ENCODE results near the gene PRKACA. TPM values are rescaled to one million over a fixed set of nuclear protein-coding genes. Genes with fewer than 3 reads are reported as not detected.

The PRKACA gene
- total RNA-seq, 2 donors from 2014 or later, result 101 to 103 TPM

DNA sequence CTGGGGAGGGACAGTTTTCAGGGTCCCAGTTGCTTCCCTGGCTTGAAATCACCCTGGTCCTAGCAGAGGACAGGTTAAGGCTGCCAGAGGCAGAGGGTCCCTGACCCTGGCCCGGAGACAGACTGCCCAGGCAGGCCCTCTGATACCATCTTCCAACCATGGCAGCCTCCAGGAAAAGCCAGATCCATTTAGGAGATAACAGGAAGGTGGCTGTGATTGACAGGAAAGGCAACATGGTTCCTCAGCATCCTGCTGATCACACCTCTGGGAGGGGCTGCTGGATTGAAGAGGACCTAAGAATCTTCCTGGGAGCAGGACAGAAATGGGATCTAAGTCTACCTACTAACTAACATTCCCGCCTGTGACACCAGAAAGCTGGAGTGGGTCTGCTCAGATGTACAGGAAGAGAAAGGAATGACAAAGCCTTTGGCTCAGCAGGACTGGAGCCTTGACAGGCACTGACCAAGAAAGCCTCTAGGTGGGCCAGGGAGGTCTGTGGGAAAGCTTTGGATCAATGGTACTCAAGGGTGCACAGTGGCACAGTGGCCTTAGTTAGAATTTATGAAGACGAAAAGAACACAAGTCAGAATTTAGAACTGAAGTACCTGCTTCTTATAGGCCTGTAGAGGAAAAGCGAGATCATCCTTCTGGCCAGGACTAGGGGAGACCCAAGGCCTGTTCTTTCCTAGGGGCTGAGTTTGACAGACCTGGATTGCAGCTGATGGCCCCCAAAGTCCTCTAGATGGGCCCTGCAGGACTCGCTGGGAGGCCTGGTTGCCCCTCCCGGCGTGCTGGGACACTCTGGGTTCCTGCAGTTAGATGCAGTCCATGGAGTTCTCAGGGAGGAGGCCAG lies 2.3 kb upstream of the PRKACA start:
- no peak for DNase-seq (ENCODE audit: low spot score)
- intact Hi-C loops (cut with DNase I), result no loop called here

DNA sequence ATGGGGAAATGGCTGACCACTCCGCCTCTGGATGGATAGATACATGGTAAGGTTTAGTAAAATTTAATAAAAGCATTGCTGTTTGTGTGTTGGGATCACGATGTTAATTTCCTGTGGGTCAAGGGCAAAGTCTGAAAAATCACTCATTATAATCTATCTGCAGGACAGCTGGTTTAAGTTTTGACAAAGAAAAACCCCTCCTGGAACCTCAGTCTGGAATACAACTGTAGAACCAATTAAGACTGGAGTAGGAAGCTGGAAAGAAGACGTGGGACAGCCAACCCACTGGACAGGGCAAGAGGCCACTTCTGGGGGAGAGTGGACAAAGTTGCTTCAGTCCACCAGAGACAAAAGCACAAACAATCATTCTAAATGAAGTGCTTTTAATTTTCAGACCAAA lies 1.6 kb upstream of the PRKACA start:
- DNase-seq (ENCODE audit: low spot score), result no peak
- intact Hi-C loops (cut with DNase I), result no loop called here

DNA sequence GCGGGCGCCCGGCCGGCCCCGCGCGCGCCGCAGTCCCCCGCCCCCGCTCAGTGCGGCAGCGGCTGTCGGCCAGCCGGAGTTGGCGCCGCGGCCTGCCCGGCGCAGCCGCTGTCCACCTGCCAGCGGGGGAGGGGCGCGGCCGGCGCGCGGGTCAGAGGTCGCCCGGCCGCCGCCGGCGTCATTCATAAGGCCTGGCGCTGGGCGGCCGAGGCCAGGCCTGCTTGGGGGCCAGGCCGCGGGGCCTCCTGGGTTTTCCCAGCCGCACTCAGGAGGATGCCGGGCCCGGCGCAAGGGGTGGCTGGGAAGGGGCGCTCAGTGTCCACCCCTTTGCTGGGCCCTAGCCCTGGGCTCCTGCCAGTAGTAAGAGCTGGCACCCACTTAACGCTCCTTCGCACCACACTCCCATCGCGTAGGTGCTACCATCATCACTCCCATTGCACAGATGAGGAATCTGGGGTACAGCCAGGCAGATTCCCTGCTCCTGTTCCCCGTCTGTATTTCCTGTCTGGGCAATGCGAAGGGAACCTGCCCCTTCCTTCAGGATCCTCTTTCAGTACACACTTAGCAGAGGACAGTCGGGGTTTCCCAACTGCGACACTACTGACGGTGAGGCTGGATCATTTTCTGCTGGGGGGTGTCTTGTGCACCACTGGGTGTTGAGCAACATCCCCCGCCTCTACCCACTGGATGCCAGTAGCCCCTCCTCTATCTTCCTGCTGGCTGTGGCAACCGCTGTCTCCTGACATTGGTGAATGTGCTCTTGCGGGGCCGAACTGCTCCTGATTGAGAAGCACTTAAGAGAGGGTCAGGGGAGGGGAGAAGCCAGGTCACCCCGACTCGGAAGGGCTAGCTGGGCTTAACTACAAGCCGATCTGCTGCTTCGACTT lies 846 bp upstream of the PRKACA start:
- intact Hi-C loops (cut with DNase I), result no loop called here
- peak; percentile 95 for DNase-seq (ENCODE audit: low spot score)

DNA sequence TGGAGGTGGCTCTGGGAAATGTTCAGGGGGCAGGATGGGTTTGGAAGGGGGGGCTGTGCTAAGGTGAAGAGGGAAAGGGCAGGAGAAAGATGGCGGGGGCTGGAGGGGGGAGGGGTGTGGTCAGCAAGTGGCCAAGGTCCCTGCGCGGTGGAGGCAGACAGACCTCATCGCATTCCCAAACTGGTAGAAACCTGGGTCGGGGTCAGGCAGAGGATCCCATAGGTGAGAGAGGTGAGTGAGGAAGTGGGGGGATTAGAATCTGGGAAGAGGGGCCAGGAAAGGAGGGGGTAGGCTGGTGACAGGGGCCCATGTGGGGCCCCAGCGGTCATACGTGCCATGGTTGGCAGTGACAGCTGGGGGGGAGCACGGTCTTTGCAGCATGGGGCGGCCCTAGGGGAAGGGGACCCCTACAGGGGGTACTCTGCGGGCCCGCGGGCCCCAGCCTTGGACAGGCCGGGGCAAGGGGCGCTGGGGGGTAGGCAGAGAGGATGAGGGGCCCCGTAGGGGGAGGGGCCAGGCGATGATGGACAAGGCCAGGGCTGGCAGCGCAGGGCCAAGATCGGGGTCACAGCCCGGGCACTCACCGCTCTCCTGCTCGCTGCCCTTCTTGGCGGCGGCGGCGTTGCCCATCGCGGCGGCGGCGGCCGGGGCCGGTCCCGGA lies 514 bp downstream of the PRKACA start:
- intact Hi-C loops (cut with DNase I), result no loop called here
- peak; percentile 84 for DNase-seq (ENCODE audit: low spot score)

DNA sequence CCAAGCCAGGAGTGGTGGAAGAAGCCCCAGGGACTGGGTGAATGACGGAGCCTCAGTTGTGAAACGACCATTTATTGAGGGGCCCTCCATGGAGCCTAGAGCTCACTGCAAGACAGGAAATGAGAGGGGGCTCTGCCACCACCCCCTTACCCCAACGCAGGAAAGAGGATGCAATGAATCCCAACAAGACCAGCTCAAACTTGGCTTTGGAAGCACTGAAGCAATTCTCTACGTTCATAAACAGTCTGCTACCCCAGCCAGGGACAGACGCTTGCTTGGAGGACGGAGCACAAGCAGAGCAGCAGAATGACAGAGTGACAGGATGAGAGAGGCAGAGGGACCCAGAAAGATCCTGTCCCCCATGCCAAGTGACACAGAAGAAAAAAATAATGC lies 1.0 kb downstream of the PRKACA start:
- DNase-seq (ENCODE audit: low spot score), result no peak
- intact Hi-C loops (cut with DNase I), result no loop called here

DNA sequence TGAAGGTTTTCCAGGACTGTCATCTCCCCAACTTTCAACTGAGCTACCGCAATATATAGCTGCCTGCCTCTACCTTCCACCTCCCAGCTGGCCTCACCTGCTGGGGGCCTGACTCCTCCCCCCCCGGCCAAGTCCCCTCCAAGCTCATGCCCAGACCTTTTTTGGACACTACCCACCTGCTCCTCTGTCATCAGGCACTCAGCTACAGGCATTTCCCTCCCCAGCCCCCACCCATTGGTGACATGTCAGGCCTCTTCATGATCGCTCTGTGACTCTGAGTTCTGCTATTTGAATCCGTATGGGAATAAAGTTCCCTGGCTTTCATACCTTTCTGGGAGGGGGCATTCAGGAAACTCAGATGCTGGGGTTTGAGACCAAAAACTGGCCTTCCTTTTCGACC lies 1.8 kb downstream of the PRKACA start:
- no peak for DNase-seq (ENCODE audit: low spot score)
- intact Hi-C loops (cut with DNase I), result no loop called here

DNA sequence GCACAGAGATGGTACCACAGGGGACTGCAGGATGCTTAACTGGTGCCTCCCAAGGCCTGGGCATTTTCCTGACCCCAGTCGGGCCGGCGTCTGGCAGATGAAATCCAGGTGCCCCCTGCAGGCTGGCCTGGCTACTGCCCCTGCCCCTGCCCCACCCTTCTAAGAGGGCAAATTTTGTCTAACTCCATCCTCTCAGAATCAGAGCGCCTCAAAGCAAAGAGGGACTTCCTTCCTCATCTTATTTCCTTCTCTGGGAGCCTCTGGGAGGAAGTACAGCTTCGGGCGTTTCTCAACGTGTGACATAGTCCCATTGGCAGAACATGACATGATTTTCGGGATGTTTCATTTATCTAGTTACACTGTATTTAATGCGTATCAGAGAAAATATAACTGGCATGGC lies 2.7 kb downstream of the PRKACA start:
- intact Hi-C loops (cut with DNase I), result no loop called here

DNA sequence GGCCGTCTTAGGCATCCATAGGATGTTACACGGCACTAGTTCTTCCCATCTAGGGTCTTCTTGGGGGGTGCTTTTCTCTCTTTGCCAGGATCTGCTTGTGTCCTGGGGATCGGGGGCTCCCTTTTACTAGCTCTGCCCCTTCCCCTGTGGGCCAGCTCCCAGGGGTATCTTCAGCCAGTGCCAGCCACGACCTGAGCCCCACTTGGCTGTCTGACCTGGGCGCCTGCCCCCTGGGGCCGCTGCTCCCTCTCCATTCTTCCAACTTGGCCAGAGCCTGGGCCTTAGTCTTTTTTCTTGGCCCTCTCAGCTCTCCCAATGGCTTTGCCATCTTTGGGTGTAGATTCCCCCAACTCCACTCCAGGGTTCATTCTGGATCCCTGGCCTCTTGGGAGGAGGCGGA lies 3.1 kb downstream of the PRKACA start:
- DNase-seq (ENCODE audit: low spot score), result no peak
- intact Hi-C loops (cut with DNase I), result no loop called here

More for the DNA sequence above, 2.7 kb downstream of the PRKACA start:
- DNase-seq (ENCODE audit: low spot score), result peak; percentile 88

DNA sequence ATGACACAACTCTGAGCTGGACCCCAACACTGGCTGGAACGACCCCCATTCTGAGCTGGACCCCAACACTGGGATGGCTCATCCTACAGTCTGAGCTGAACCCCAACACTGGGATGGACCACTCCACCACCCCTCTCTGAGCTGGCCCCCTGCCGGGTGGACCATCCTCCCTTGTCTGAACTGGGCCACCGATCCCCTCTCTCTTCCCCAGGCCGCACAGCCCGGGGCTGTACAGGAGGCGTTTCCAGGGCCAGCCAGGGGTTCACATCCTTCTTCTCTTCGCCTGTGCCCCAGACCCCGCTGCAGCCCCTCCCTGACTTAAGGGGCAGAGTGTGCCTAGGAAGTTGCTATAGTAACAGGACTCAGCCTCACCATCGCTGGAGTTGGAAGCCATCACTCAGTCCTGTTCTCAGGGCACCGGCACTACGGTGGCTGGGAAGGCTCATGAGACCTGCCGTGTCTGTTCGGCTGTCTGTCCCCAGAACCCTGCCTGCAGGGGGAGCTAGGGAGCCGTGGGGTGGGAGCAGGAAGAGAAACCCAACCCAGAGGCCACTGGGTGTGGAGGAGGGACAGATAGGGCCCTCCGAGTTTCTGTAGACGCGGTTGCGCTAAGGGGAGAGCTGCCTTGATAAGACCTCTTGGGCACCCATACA lies 3.7 kb downstream of the PRKACA start:
- intact Hi-C loops (cut with DNase I), result no loop called here
- no peak for DNase-seq (ENCODE audit: low spot score)

DNA sequence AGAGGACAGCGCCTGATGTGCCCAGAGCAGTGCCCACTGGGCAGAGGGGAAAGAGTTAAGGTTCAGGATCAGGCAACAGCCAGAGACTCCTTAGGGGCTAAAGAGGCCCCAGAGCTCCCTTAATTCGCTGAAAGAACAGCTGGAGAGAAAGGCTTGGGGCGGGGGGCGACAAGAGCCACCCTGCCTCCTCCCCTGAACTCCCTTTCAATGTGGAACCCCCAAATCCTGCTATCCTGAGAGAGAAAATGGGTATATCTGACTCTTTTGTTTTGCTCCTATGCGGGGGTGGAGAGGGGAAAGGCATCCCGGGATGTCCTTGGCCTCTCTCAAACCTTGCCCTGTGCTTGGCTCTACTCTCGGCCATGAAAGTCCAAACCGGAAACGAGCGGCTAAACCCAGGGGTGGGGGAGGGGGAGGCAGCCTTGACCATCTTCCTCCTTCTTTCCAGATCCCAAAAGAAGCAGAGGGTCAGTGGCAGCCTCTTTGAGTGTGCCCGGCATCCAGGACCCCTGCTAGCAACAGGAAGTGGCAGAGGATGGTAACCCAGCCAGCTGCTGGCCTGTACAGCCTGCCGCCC lies 4.7 kb downstream of the PRKACA start:
- DNase-seq (ENCODE audit: low spot score), result no peak
- intact Hi-C loops (cut with DNase I), result no loop called here

DNA sequence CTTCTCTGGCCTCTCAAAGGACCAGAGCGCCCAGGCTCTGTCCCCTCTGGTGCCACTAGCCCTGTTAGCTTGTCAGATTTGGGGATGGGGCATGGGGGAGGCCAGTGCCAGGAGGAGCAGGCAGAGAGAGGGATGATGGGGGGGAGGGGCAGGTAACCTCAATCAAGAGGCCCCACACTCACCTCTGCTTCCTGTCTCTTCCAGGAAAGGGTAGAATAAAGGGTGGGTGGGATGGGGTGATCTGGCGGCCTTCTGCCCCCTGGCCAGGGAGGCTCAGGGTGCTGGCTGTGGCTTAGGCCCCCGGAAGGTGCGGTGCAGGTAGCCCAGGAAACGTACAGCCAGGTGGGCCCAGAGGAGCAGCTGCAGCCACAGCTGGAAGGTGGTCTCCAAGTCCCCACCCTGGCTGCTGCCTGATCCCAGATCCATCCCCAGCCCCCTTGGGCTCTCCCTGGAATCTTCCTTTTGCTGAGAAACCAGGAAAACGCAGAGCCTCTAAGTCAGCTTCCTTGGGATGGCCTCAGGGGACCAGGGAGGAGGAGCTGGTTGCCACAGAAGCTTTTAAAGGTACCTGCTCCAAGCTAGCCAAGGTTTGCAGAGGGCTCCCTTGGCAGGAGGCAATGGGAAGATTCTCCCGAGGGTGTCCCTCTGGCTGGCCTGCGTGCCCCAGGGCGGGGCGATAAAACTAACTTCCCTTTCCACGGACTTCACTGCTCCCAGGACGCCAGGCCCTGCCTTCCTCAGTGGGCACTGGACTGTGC lies 5.3 kb downstream of the PRKACA start:
- DNase-seq (ENCODE audit: low spot score), result no peak
- intact Hi-C loops (cut with DNase I), result no loop called here

DNA sequence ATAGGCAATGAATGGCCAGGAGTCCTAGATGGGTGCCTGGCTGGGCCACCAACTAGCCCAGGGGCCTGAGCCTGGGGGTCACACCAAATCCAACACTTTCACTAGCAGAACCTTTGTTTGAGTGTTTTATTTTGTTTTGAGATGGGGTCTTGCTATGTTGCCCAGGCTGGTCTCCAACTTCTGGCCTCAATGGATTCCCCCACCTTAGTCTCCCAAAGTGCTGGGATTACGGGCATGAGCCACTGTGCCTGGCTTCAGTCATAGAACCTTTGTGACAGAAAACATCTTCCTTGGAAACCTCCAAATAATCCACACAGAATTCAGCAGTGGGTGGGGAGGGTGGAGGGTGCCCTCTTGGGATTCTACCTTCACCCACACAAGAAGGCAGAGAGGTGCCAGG lies 6.1 kb downstream of the PRKACA start:
- DNase-seq (ENCODE audit: low spot score), result no peak
- intact Hi-C loops (cut with DNase I), result no loop called here

DNA sequence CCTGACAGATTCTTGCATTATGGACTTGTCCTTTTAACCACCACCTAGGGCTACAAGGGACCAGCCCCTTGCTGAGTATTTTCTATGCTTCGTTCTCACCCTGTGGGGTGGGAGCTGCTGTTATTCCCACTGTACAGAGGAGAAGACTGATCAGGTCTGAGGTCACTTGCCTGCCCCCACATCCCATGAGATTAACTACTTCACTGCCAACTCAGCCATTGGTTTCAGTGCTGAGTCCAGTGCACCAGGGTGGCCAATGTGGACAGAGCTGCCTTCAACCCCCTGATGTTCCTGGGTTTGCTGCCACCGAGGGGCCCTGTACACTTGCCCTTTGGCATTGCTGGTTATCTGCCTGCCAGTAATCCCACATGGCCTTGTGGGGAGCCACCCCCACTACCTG lies 6.9 kb downstream of the PRKACA start:
- no peak for DNase-seq (ENCODE audit: low spot score)
- intact Hi-C loops (cut with DNase I), result no loop called here

DNA sequence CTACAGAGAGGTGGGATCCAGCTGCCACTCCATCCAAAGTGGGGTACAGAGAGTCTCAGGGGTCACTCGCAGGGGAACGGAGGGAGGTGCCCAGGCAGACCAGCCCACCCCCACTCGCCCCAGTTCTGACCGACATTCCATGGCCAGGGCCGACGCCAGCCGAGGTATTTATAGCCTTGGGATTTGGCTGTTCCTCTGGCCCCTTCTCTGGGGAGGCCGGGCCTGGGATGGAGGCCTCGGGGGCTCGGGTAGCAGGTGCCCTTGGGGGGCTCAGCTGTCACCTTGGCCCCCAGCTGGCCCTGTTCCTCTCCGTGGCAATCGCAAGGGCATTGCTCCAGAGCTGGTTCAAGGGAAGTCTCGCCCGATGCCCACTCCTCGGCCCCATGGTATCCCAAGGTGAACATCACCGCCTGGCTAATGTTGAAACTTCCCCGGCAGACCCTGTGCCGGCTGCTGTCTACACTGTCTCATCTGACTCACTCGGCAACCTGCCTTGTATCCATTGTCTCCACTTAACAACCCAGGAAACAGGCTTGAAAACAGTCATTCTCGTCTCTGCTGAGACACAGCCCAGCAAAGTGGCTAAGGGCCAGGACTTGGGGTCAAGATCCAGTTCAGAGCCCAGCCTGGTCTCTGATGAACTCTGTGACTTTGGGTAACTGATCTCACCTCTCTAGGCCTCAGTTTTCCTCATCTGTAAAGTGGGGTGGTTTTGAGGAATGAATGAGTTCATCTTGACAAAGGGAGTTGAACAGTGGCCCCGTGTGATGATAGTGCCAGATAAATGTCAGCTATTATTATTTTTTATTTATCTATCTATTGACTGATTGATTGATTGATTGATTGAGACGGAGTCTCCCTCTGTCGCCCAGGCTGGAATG lies 9.7 kb downstream of the PRKACA start:
- no peak for DNase-seq (ENCODE audit: low spot score)
- intact Hi-C loops (cut with DNase I), result no loop called here

DNA sequence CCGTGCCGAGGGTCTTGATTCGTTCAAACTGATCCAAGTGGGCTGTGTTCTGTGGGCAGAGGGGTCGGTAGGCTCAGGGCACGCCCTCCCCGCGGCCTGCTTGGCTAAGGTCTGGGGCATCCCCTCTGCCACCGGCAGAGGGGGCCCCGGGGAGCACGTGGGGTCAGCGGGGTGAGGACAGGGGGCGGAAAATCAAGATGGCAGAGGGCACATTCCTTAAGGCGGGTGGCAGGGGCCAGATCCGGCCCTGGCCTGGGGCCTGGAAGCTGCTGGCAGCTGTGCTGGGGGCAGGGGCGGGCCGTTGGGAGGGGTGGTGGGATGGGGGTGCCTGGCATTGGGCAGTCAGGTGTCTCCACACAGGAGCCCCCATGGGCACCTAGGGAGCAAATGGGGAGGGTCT lies 10.7 kb downstream of the PRKACA start:
- intact Hi-C loops (cut with DNase I), result no loop called here
- no peak for DNase-seq (ENCODE audit: low spot score)

DNA sequence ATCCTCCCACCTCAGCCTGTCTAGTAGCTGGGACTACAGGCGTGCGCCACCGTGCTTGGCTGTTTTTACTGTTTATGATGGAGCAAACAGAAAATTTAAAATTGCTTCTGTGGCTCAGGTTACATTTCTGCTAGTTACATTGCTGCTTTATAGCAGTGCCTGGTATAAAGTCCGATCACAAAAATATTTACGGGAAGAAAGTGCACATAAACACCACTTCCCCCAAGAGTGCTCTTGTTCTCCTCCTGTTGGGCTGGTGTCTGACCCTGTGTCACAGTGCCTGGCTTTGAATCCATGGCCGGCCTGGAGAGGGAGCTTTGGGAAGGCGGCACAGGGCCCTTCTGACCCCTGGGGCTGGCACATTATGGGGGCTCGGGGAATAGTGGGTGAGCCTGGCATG lies 11.9 kb downstream of the PRKACA start:
- no peak for DNase-seq (ENCODE audit: low spot score)
- intact Hi-C loops (cut with DNase I), result no loop called here

DNA sequence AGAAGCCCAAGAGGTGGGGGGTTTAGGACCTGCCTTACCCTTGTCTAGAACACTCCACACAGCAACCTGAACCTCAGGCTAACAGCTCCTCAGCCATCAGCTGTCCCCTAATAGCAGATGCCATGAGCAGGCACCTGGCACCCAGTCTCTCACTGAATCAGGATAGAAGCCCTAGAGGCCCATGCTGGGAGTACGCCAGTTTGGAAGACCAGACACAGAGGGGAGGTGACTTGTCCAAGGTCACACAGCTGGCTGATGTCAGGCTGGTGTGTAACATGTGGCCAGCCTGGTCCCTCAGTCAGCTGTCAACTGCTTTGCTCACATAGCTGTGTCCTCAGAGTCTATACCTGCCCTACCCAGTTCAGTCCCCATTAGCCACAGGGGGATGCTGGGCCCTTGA lies 14.3 kb downstream of the PRKACA start:
- DNase-seq (ENCODE audit: low spot score), result no peak
- intact Hi-C loops (cut with DNase I), result no loop called here

DNA sequence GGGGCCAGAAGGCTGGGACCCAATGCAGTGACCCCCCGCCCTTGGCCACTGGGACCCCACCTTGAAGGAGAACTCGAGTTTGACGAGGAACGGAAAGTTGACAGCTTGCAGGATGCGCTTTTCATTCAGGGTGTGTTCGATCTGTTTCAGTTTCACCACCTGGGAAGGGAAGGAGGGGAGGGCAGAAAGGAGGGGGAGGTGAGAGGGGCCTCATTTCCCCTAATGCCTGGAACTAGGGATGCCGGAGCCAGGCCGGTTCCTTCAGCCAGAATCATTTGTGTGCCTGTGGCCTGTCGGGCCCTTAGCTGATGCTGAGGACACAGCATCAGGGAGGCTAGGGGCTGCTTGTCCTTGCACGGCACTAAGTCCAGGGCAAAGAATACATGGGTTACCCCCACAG lies 14.8 kb downstream of the PRKACA start:
- intact Hi-C loops (cut with DNase I), result no loop called here
- no peak for DNase-seq (ENCODE audit: low spot score)

Measured in posterior vena cava (tissue), 2 donors.